Cardiac muscle cell (in vitro differentiated cells and primary cell): ENCODE results near the gene MAJIN. TPM values are rescaled to one million over a fixed set of nuclear protein-coding genes. Genes with fewer than 3 reads are reported as not detected.

Experiments
- DNase-seq, 2 donors: peaks; one replicate each; pipeline versions ENCODE4 v3.0.0 to v3.0.0-alpha.2; 2010 to 2017; ENCODE audit warnings: low read depth in 1 of 2, low spot score in 1 of 2
- H3K27ac ChIP-seq: fragments of 200-600 bp; sonication (generic); 2 replicates; pipeline ENCODE4 v1.5.1; 2016
- H3K27me3 ChIP-seq: fragments of 200-600 bp; sonication (generic); 2 replicates; pipeline ENCODE4 v1.6.0; 2016; ENCODE audit warnings: control low read depth
- H3K36me3 ChIP-seq: fragments of 200-600 bp; sonication (generic); 2 replicates; pipeline ENCODE4 v1.5.1; 2016; ENCODE audit warnings: control low read depth
- H3K4me1 ChIP-seq: fragments of 200-600 bp; sonication (generic); 2 replicates; pipeline ENCODE4 v1.8.1; 2017; ENCODE audit warnings: low read depth, mild to moderate bottlenecking, mixed run types
- H3K4me3 ChIP-seq: fragments of 200-600 bp; sonication (generic); 2 replicates; pipeline ENCODE4 v1.5.1; 2016; ENCODE audit warnings: mild to moderate bottlenecking
- H3K9me3 ChIP-seq: fragments of 200-600 bp; sonication (generic); 2 replicates; pipeline ENCODE4 v1.5.1; 2017; ENCODE audit warnings: low read depth, mild to moderate bottlenecking, control low read depth
- CTCF ChIP-seq: IDR thresholded peaks from 2 replicates; pipeline ENCODE4 v1.5.1; 2012; ENCODE audit warnings: low read depth, mild to moderate bottlenecking, low read length
- polyA plus RNA-seq: library from polyadenylated mRNA; unstranded; fragments of >200 nt; fragmentation: Nextera tagmentation; extraction: Ambion mirVana; gene quantifications from 2 replicates; pipeline ENCODE4 v1.2.1, GENCODE V29; 2016
- total RNA-seq: library from RNA; depleted of rRNA; stranded (reverse); fragments of >200 nt; gene quantifications from 2 replicates; pipeline ENCODE4 v1.2.3, GENCODE V29; 2016

The MAJIN gene
- total and polyA plus RNA-seq, 2 experiments from 2014 or later = 0.06 TPM; not detected in 1

GRCh38 chr11:64969209-64969608 is 2.7 kb downstream of the MAJIN start:
- Histone ChIP-seq H3K27ac (no peak overlapping the region), H3K4me3 (no peak overlapping the region), H3K27me3 (no peaks in the 10 kb centered on the region), H3K9me3 (no peaks in the 10 kb centered on the region), H3K36me3 (no peaks in the 10 kb centered on the region), H3K4me1 (no peaks in the 10 kb centered on the region)
- DNase-seq = peak in 1 of 2 donors; percentile 11
- no peak for TF ChIP-seq CTCF

- Histone ChIP-seq H3K4me1 (no peaks in the 10 kb centered on the region), H3K27ac (no peak overlapping the region), H3K36me3 (no peaks in the 10 kb centered on the region), H3K4me3 (no peak overlapping the region), H3K9me3 (no peaks in the 10 kb centered on the region), H3K27me3 (no peaks in the 10 kb centered on the region)
- DNase-seq = no peak
- no peak for TF ChIP-seq CTCF
Observed at GRCh38 chr11:64967375-64967774, 4.5 kb downstream of the MAJIN start.

GRCh38 chr11:64963072-64963631 is 8.8 kb downstream of the MAJIN start:
- Histone ChIP-seq H3K36me3 (no peaks in the 10 kb centered on the region), H3K27ac (no peak overlapping the region), H3K27me3 (no peaks in the 10 kb centered on the region), H3K4me3 (no peak overlapping the region), H3K9me3 (no peaks in the 10 kb centered on the region), H3K4me1 (no peaks in the 10 kb centered on the region)
- DNase-seq = no peak
- TF ChIP-seq CTCF = no peak

DNA sequence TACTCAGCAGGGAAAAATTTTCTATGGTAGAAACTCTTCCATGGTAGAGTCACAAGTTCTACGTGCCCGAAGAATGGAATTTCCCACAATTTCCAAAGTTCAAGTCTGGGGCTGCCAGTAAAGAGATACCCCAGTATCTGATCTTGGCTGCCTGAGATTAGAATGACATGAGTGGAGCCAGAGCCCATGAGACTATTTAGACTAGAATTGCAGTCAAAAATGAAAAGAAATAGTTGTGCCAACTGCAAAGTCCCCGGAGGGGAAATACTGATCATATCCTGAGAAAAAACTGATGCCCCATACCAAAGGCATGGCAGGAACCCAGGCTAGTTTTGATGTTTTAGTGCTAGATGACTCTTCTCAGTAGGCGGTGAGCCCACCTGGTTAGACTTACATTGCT is 11.2 kb downstream of the MAJIN start:
- Histone ChIP-seq H3K4me3 (no peak overlapping the region), H3K27ac (no peak overlapping the region), H3K36me3 (no peaks in the 10 kb centered on the region), H3K27me3 (no peaks in the 10 kb centered on the region), H3K9me3 (no peaks in the 10 kb centered on the region), H3K4me1 (no peaks in the 10 kb centered on the region)
- TF ChIP-seq CTCF = no peak
- peak in 1 of 2 donors; percentile 20 for DNase-seq

DNA sequence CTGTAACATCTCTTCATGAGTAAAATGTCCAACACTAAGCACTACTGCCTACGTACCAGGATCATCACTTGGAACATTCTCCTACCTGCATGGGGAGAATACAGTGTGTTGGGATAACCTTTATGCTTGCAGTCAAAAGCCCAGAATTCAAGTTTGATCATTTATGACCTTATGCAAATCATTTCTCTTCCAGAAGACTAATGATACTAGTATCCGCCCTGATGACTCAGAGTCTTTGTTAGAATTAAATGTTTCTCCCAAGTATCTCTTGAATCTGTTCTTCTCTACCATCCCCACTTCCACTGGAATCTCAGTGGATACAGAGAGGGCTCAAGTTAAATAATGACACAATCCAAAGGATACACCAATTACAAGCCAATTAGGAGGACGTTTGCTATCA is 12.4 kb downstream of the MAJIN start:
- Histone ChIP-seq H3K36me3 (no peaks in the 10 kb centered on the region), H3K27me3 (peaks cover 4% of the 10 kb centered on the region), H3K9me3 (no peaks in the 10 kb centered on the region), H3K4me1 (no peaks in the 10 kb centered on the region), H3K27ac (no peak overlapping the region), H3K4me3 (no peak overlapping the region)
- no peak for TF ChIP-seq CTCF
- DNase-seq = no peak
